Muscle of back (tissue), 11 donors: ENCODE results near the gene SSH3. TPM values are rescaled to one million over a fixed set of nuclear protein-coding genes. Genes with fewer than 3 reads are reported as not detected.
A peak's percentile ranks its signal among the peaks of the same experiment; 100 is the strongest.
"Not testable (repeated sequence)": the region's sequence is repeated elsewhere in the genome, so short reads cannot be mapped to it uniquely, and the experiment has no call there.

ENCODE experiments used
- DNase-seq, 3 donors: peaks; one replicate each; pipeline versions ENCODE4 v3.0.0 to v3.0.0-alpha.2; 2013
- polyA plus RNA-seq, 10 donors: library from polyadenylated mRNA; unstranded; fragments of 120-200 nt; gene quantifications; one replicate each; pipeline ENCODE4 v1.2.1, GENCODE V29; 2013; ENCODE audit not compliant: insufficient read length in 10 of 10

SSH3 gene
- polyA plus RNA-seq, 10 donors: 11.6 to 19.0 (median 14.6) TPM

DNA sequence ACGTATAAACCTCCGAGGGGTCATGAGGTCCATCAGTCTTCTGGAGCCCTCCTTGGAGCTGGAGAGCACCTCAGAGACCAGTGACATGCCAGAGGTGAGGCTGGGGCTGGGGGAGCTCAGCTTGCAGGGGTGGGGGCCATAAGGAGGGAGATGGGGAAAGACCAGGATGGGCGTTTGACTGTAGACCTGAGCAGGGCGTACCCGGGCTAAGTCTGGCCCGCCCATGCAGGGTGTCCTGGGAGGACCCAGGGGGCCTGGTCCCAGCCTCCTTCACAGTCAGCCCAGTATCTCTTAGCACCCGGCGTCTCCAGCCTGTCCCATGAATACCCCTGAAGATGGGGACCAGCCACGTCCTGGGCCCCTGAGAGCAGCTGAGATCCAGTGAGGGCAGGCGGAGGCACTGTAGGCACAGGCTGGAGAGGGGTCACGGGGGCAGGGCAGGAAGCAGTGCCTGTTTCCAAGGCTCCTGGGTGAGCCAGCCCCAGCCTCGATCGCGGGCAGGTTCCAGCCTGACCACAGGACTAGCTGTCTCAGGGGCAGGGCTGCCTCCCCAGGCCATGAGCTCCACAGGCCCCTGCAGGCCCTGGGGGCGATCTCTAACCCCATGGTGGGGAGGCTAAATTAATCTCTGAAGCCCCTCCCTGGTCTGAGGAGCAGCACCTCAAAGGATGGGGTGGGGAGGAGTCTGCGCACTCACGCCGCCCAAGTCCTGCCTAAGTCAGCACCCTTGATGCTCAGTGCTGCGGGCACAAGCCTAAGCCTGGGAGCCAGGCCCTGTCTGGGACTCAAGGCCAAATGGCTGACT, 7.1 kb downstream of the SSH3 start:
- no peak for DNase-seq

GRCh38 chr11:67311051-67311555, 7.8 kb downstream of the SSH3 start:
- no peak for DNase-seq

DNA sequence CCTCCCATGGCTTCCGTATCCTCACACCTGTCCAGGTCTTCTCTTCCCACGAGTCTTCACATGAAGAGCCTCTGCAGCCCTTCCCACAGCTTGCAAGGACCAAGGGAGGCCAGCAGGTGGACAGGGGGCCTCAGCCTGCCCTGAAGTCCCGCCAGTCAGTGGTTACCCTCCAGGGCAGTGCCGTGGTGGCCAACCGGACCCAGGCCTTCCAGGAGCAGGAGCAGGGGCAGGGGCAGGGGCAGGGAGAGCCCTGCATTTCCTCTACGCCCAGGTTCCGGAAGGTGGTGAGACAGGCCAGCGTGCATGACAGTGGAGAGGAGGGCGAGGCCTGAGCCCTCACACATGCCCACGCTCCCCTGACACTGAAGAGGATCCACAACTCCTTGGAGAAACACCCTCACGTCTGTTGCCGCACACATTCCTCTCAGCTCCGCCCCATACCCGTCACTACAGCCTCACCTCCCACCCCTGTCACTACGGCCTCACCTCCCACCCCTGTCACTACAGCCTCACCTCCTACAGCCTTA, 8.3 kb downstream of the SSH3 start:
- no peak for DNase-seq

GRCh38 chr11:67312187-67313021, 9.1 kb downstream of the SSH3 start:
- no peak for DNase-seq

DNA sequence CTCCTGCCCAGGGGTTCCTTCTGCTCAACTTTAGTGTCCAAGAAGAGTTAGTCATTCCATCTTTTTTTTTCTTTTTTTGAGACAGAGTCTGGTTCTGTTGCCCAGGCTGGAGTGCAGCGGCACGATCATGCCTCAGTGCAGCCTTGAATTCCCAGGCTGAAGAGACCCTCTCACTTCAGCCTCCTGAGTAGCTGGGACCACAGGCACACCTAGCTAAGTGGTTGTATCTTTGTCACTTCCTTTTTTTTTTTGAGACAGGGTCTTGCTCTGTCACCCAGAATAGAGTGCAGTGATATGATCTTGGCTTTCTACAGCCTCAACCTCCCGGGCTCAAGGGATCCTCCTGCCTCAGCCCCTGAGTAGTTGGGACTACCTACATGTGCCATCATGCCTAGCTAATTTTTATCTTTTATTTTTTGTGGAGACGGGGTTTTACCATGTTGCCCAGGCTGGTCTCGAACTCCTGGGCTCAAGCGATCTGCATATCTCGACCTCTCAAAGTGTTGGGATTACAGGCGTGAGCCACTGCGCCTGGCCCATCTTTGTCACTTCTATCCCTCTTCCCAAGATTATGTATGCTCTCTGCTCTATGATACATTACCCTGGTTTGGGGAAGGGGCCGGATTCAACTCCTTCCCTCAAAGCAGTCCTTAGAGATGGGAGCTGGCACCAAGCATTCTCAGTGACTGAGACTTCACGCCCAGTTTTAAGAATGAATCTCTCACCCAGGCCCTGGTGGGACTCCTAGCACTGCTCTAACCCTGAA, 10.0 kb downstream of the SSH3 start:
- no peak for DNase-seq

DNA sequence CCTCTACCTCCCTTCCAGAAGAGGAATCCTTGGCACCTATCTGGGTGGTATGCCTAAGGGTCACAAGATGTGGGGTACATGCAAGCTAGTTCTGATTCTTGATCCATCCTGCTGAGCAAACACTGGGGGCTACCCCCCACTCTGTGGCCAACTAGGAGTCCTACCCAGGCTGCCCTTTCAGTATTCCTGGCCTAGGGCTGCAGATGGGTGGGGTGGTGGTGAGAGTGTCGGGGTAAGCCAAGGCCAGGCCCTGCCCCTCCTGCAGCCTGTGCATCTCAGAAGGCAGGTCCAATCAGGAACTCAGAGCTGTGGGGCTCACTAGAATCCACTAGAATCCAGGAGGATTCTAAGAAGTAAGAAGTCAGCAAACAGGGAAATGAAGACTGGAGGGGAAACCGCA, 10.9 kb downstream of the SSH3 start:
- no peak for DNase-seq

- DNase-seq: no peak
Measured at GRCh38 chr11:67315325-67315909, 12.1 kb downstream of the SSH3 start.

GRCh38 chr11:67316882-67317204, 13.5 kb downstream of the SSH3 start:
- DNase-seq: no peak

DNA sequence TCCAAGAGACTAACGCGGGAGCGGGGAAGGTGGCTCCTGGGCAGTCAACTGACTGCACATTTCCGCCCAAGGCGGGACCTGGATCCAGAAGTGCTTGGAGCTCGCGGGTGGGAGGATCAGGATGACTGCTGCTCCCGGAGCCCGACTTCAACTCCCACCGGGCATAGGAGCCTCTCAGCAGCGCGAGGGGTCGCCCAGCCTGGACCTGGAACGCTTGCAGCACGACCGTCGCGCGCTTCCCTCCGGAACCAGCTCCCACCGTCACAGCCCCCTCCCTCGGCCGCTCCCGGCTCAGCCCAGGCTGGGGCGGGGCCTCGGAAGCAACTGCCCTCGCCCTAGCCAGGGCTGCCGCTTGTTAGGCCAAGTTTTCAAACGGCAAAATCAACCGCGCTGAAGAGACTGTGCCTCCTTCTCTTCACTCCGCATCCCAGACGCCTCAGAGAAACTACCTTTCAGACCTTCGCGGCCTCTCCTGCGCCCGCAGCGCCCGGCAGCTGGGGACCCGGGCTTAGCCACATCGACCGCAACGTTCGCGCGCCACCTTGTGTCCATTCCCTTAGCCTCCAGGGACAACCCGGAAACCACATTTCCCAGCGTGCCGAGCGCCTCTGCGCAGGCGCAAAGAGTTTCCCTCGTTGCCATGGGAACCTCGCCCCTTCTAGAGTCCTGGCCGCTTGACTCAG, 14.0 kb downstream of the SSH3 start:
- peak; percentile 96 to 99 (median 98) for DNase-seq

- DNase-seq: no peak
Measured at GRCh38 chr11:67317888-67318555, 14.7 kb downstream of the SSH3 start.

GRCh38 chr11:67318876-67319275, 15.5 kb downstream of the SSH3 start:
- not testable (repeated sequence) for DNase-seq

DNA sequence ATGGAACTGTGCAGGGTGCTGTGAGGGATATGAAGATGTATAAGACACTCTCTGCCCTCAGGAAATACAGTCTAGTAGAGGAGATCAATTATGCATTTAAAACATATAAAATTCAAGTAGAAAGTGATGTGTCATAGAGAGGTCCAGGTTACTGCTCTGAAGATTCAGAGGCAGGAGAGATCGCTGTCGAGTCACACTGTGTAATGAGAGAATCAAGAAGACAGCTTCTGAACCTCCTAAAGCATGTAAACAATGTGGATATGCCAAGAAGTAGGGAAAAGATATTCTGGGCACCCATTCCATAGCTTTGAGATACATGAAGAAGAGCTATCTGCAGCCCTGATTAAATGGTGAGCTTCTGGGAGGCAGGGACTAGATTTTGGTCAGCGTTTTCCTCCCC, 16.7 kb downstream of the SSH3 start:
- DNase-seq: no peak

DNA sequence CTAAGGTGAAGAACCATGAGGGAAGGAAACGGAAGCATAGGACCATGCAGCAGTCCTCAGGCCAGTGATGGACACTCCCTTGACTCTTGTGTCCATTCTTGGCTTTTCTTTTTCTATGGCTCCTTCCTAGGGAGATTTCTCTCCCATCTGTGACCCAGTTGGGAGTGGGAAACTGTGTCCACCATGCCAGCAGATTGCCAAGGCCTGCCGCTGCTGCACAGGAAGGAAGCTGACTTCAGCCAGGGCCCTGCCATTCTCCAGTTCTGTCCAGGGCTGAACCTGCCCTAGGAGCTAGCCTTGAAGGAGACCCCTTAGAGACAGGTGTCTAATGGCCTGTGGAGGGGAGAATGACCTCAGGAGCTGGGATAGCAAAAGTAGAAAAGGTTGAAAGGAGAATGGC, 17.4 kb downstream of the SSH3 start:
- no peak for DNase-seq

DNA sequence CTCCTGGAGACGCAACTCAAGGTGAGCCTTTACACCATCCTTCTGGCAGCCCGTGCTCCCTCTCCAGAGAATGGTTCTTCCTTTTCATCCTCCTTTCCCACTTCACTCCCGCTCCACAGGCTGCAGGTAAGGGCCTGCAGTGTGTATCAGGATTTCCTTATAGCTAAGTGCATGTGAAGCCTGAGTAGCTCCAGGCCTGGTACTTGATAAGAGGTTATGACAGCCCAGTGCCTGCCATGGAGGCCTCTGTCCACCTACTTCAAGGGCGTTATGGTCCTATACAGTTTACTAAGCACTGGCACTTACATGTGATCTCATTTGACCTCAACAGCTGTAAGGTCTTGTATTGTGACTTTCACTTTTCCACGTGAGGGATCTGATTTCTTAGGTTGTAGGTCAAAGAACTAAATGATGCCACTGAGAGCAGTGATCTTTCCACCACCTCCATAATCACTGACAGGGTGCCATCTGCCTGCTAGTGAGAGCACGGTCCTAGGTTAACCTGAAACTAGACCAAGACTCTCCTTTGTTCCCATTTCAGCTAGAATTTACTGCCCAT, 18.1 kb downstream of the SSH3 start:
- no peak for DNase-seq

GRCh38 chr11:67322049-67322448, 18.7 kb downstream of the SSH3 start:
- no peak for DNase-seq

DNA sequence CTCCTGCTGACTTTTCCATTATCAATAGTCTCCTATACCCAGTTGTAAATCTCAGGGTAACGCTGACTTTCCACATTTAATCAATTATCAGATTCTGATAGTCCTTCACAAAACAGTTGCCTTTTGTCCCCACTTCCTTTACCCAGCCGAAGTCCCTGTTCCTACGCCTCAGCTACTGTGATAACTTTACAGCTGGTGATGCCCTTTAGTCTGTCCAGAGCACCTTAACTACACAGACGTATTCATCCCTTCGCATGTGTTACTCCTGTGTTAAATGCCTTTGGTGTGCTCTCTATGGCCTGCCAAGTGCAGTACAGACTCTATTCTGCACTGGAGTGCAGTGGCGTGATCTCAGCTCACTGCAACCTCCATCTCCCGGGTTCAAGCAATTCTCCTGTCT, 20.2 kb downstream of the SSH3 start:
- DNase-seq: no peak

- DNase-seq: no peak
Measured at GRCh38 chr11:67332081-67332691, 28.9 kb downstream of the SSH3 start.

- no peak for DNase-seq
Measured at GRCh38 chr11:67337257-67337656, 33.9 kb downstream of the SSH3 start.

DNA sequence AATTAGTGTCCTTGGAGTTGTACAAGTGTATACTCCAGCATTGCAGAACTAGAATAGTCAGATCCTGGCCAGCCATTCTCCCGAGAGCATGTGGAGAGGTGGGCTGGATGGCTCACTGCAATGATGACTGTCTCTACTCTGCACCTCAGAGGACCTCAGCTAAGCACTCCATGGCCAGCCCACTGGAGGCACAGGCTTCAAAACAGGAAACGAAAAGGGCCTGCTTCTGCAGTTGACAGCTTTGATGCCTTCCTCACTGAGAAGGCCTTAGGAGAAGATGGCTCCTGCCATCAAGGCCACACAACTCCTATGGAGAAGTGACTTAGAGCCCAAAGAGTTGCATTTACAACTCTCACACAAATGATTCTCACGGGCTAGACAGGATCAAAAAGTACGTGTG, 40.9 kb downstream of the SSH3 start:
- no peak for DNase-seq
